SK-N-MC (cell line): ENCODE measurements around the gene NEK6.

Experiments used
- FOXP2 ChIP-seq: optimal IDR thresholded peaks from 2 replicates; pipeline ENCODE3; 2011; ENCODE audit warnings: mild to moderate bottlenecking, moderate library complexity; ENCODE audit not compliant: insufficient read depth; ENCODE audit errors: extremely low read length, control extremely low read depth
- POLR2AphosphoS5 ChIP-seq: IDR thresholded peaks from 2 replicates; pipeline ENCODE4 v1.6.1; 2012; ENCODE audit warnings: mild to moderate bottlenecking, low read depth, low read length, borderline replicate concordance

GRCh38 chr9:124334568-124335319 is 77.0 kb downstream of the NEK6 start:
- TF ChIP-seq POLR2AphosphoS5 (no peak), FOXP2 (no peak)
